IMR-90 (cell line): ENCODE measurements around the gene SUSD6. TPM values are rescaled to one million over a fixed set of nuclear protein-coding genes. Genes with fewer than 3 reads are reported as not detected.
A peak's percentile ranks its signal among the peaks of the same experiment; 100 is the strongest.

Source experiments
- ATAC-seq: fragments of 200-7000 bp; cut with Tn5 transposase; 2 replicates; pipeline ENCODE4 v1.9.1; 2020; ENCODE audit warnings: low read depth, mild to moderate bottlenecking, moderate library complexity
- BruUV-seq: library from RNA; stranded (reverse); fragments of 400-500 nt; replicated peaks from 2 replicates; lab custom pipeline; 2021; lab: Mats Ljungman, UMichigan
- CTCF ChIA-PET: fragments of 300-600 bp; formaldehyde crosslinking; extraction: SDS; loops from one replicate; lab custom pipeline; 2021; ENCODE audit warnings: antibody characterized with exemption; lab: Yijun Ruan, JAX
- POLR2A ChIA-PET: fragments of 300-600 bp; sonication (Branson Sonifier 250); formaldehyde crosslinking; loops from one replicate; lab custom pipeline; 2022; ENCODE audit warnings: antibody characterized with exemption; ENCODE audit not compliant: unreplicated experiment; lab: Charles Lee
- DNase-seq: peaks from one replicate; pipeline ENCODE4 v3.0.0; 2013
- H2AFZ ChIP-seq: replicated peaks from 2 replicates; pipeline ENCODE3; 2013; ENCODE audit warnings: low read length, mild to moderate bottlenecking; ENCODE audit not compliant: poor library complexity
- H2AK5ac ChIP-seq: 2 replicates; pipeline ENCODE4 v1.6.1; 2013; ENCODE audit warnings: low read depth, low read length, inconsistent platforms
- H2AK9ac ChIP-seq: replicated peaks from 2 replicates; pipeline ENCODE3; 2013; ENCODE audit warnings: mild to moderate bottlenecking, low read depth, low read length, moderate library complexity; ENCODE audit not compliant: poor library complexity
- H2BK120ac ChIP-seq: 2 replicates; pipeline ENCODE4 v1.6.1; 2013; ENCODE audit warnings: low read depth, low read length, inconsistent platforms
- H2BK15ac ChIP-seq: 3 replicates; pipeline ENCODE4 v1.6.1; 2013; ENCODE audit warnings: low read depth, low read length, inconsistent platforms
- H2BK20ac ChIP-seq: 2 replicates; pipeline ENCODE4 v1.6.1; 2013; ENCODE audit warnings: low read depth, mild to moderate bottlenecking, inconsistent platforms, low read length, moderate library complexity
- H2BK5ac ChIP-seq: 2 replicates; pipeline ENCODE4 v1.6.1; 2013; ENCODE audit warnings: mild to moderate bottlenecking, low read depth, low read length, inconsistent platforms; ENCODE audit not compliant: poor library complexity, severe bottlenecking
- H3K14ac ChIP-seq: replicated peaks from 2 replicates; pipeline ENCODE4 v1.6.1; 2013; ENCODE audit warnings: low read depth, low read length, inconsistent platforms
- H3K18ac ChIP-seq: 2 replicates; pipeline ENCODE4 v1.6.1; 2013; ENCODE audit warnings: low read depth, low read length, control low read depth
- H3K23ac ChIP-seq: 2 replicates; pipeline ENCODE4 v1.6.1; 2013; ENCODE audit warnings: low read depth, low read length, inconsistent platforms
- H3K27ac ChIP-seq: 2 replicates; pipeline ENCODE4 v1.5.1; 2013; ENCODE audit warnings: mild to moderate bottlenecking, control low read depth, low read length; ENCODE audit not compliant: insufficient read depth
- H3K27me3 ChIP-seq: 2 replicates; pipeline ENCODE4 v1.6.1; 2013; ENCODE audit warnings: low read length; ENCODE audit not compliant: control insufficient read depth, insufficient read depth
- H3K36me3 ChIP-seq: 2 replicates; pipeline ENCODE4 v1.6.1; 2013; ENCODE audit warnings: low read length, mixed read lengths; ENCODE audit not compliant: control insufficient read depth, insufficient read depth
- H3K4ac ChIP-seq: 2 replicates; pipeline ENCODE4 v1.6.1; 2013; ENCODE audit warnings: low read depth, low read length, inconsistent platforms
- H3K4me1 ChIP-seq: 2 replicates; pipeline ENCODE4 v1.6.1; 2013; ENCODE audit warnings: low read length, mixed read lengths; ENCODE audit not compliant: control insufficient read depth, insufficient read depth
- H3K4me2 ChIP-seq: 2 replicates; pipeline ENCODE4 v1.6.1; 2013; ENCODE audit warnings: low read depth, mild to moderate bottlenecking, control low read depth, low read length, moderate library complexity
- H3K4me3 ChIP-seq: 2 replicates; pipeline ENCODE4 v1.5.1; 2013; ENCODE audit warnings: low read depth, mild to moderate bottlenecking, control low read depth, low read length, moderate library complexity; ENCODE audit not compliant: insufficient read depth
- H3K56ac ChIP-seq: 2 replicates; pipeline ENCODE4 v1.6.1; 2013; ENCODE audit warnings: low read length, inconsistent platforms; ENCODE audit not compliant: insufficient read depth; ENCODE audit errors: extremely low read depth
- H3K79me1 ChIP-seq, 2 experiments: 2 replicates each; pipeline ENCODE4 v1.6.1; 2013; ENCODE audit warnings: low read length in 2 of 2, inconsistent platforms in 1 of 2, low read depth in 1 of 2
- H3K9ac ChIP-seq: 2 replicates; pipeline ENCODE4 v1.6.1; 2013; ENCODE audit warnings: low read depth, low read length, control low read depth
- H3K9me1 ChIP-seq: 2 replicates; pipeline ENCODE4 v1.6.1; 2013; ENCODE audit warnings: low read length, inconsistent platforms; ENCODE audit not compliant: insufficient read depth
- H3K9me3 ChIP-seq: 2 replicates; pipeline ENCODE4 v1.6.1; 2013; ENCODE audit warnings: low read length; ENCODE audit not compliant: control insufficient read depth, insufficient read depth
- H4K20me1 ChIP-seq: 2 replicates; pipeline ENCODE4 v1.6.1; 2013; ENCODE audit warnings: low read length, inconsistent platforms; ENCODE audit not compliant: insufficient read depth
- H4K5ac ChIP-seq: 2 replicates; pipeline ENCODE4 v1.6.1; 2013; ENCODE audit warnings: mild to moderate bottlenecking, low read depth, low read length, control low read depth
- H4K8ac ChIP-seq, 2 experiments: 2 replicates each; pipeline ENCODE4 v1.6.1; 2013; ENCODE audit warnings: low read depth in 2 of 2, low read length in 2 of 2, control low read depth in 1 of 2, inconsistent platforms in 1 of 2
- H4K91ac ChIP-seq: 2 replicates; pipeline ENCODE4 v1.6.1; 2013; ENCODE audit warnings: low read depth, low read length, inconsistent platforms; ENCODE audit not compliant: insufficient read depth
- BHLHE40 ChIP-seq: fragments of 150-350 bp; IDR thresholded peaks from 2 replicates; pipeline ENCODE4 v1.6.1; 2016; ENCODE audit warnings: mild to moderate bottlenecking, low read depth, low read length
- MAFK ChIP-seq: IDR thresholded peaks from 2 replicates; pipeline ENCODE4 v1.6.1; 2012; ENCODE audit warnings: low read depth, low read length, improper control_type of control experiment
- NFE2L2 ChIP-seq: fragments of 150-350 bp; IDR thresholded peaks from 2 replicates; pipeline ENCODE4 v1.6.1; 2016; ENCODE audit warnings: low read depth, mild to moderate bottlenecking, low read length
- WGBS, 2 experiments: methylation state at CpG; one replicate each; pipeline versions ENCODE4 v1.1.5 to v1.1.7; 2013; ENCODE audit warnings: missing lambda C conversion rate in 2 of 2; ENCODE audit not compliant: insufficient read length in 1 of 2; ENCODE audit errors: extremely low coverage in 2 of 2; 5-methylcytosine and 5-hydroxymethylcytosine counted together
- dilution Hi-C: fragments of 300-500 bp; cut with HindIII; formaldehyde crosslinking; loops from one replicate; pipeline ENCODE4 v1.14.3; 2018; ENCODE audit warnings: low sequenced_read_pairs; ENCODE audit not compliant: unreplicated experiment
- in situ Hi-C: fragments of 300-500 bp; cut with MboI; formaldehyde crosslinking; loops from 3 replicates; pipeline ENCODE4 v1.14.3; 2019; ENCODE audit warnings: low sequenced_read_pairs, inconsistent platforms, mixed read lengths
- intact Hi-C: fragments of 100-400 bp; cut with micrococcal nuclease; formaldehyde crosslinking; loops from 2 replicates; pipeline ENCODE4 v1.10.0; 2022
- polyA plus RNA-seq, 3 experiments: library from polyadenylated mRNA; depleted of rRNA; stranded (reverse); fragments of >200 nt; gene quantifications; 2 replicates each; pipeline ENCODE4 v1.2.3, GENCODE V29; 2012; ENCODE audit warnings: low replicate concordance in 1 of 3
- total RNA-seq: library from RNA; depleted of rRNA; stranded (reverse); fragments of >200 nt; gene quantifications from 2 replicates; pipeline ENCODE4 v1.2.3, GENCODE V29; 2012

Gene SUSD6
- total and polyA plus RNA-seq, 2 of the 4 experiments (the other 2 are of a cell fraction), result 2.3 to 10.1 TPM

- WGBS, 2 experiments, result 49% methylated on average over 4 of the region's 8 CpGs; no CpG with 5 or more reads in 1 of the 2 experiments
- no peak for ATAC-seq
- POLR2A ChIA-PET, result no interaction called here
These were observed 24.0 kb upstream of the SUSD6 start for GRCh38 chr14:69587389-69587788.

More at GRCh38 chr14:69587389-69587788, 24.0 kb upstream of the SUSD6 start:
- no peak overlapping the region for H3K27ac ChIP-seq
- H4K91ac ChIP-seq, result no peak overlapping the region
- no peaks in the 10 kb centered on the region for H3K4me1 ChIP-seq
- H3K9me1 ChIP-seq, result no peaks in the 10 kb centered on the region
- no peak overlapping the region for H3K14ac ChIP-seq
- no peak overlapping the region for H4K5ac ChIP-seq
- dilution Hi-C loops (no loop called here), in situ Hi-C loops (loop anchor here (25.0 kb wide), 1 partner anchor 425 kb away; no protein-coding TSS in a partner anchor), intact Hi-C loops (no loop called here)
- H3K9me3 ChIP-seq, result no peaks in the 10 kb centered on the region
- no peak overlapping the region for H2AK5ac ChIP-seq
- TF ChIP-seq MAFK, result no peak
- TF ChIP-seq NFE2L2, result no peak
- TF ChIP-seq BHLHE40, result no peak
- H4K20me1 ChIP-seq, result no peaks in the 10 kb centered on the region
- H3K79me1 ChIP-seq, result no peaks in the 10 kb centered on the region
- no peaks in the 10 kb centered on the region for H3K36me3 ChIP-seq
- no peak overlapping the region for H3K56ac ChIP-seq
- H3K23ac ChIP-seq, result no peak overlapping the region
- no peak overlapping the region for H3K18ac ChIP-seq
- CTCF ChIA-PET, result no interaction called here
- no peak overlapping the region for H2BK20ac ChIP-seq
- no peak overlapping the region for H3K9ac ChIP-seq
- no peak overlapping the region for H3K4ac ChIP-seq
- H2BK15ac ChIP-seq, result no peak overlapping the region
- H3K4me2 ChIP-seq, result peak overlapping the region; percentile 13; the same call in 1 of the 2 replicates
- peak overlapping the region; percentile 32 for H2AK9ac ChIP-seq
- H2BK120ac ChIP-seq, result no peak overlapping the region
- BruUV-seq, result no TSS peak
- H4K8ac ChIP-seq, result no peak overlapping the region
- no peak overlapping the region for H2AFZ ChIP-seq
- DNase-seq, result no peak
- H3K4me3 ChIP-seq, result no peak overlapping the region
- H2BK5ac ChIP-seq, result no peak overlapping the region
- H3K27me3 ChIP-seq, result peaks cover 6% of the 10 kb centered on the region
